ENCODE results near the gene SAPCD1. TPM values are rescaled to one million over a fixed set of nuclear protein-coding genes. Genes with fewer than 3 reads are reported as not detected.
"Not testable (repeated sequence)": the region's sequence is repeated elsewhere in the genome, so short reads cannot be mapped to it uniquely, and the experiment has no call there.

SAPCD1 gene
- total and polyA plus RNA-seq, 2 donors: 0.90 to 1.3 TPM

- Histone ChIP-seq H3K4me3 (ENCODE audit: low read depth, low read length) (no peak overlapping the region), H3K27ac (ENCODE audit: low read depth) (no peak overlapping the region), H3K36me3 (ENCODE audit: insufficient read depth) (no peaks in the 10 kb centered on the region), H3K4me1 (ENCODE audit: insufficient read depth) (no peaks in the 10 kb centered on the region)
- no peak for DNase-seq (ENCODE audit: extremely low spot score)
- 62% methylated on average over 5 of the region's 5 CpGs for WGBS
Observed at GRCh38 chr6:31797588-31797987, 35.1 kb downstream of the SAPCD1 start.

DNA sequence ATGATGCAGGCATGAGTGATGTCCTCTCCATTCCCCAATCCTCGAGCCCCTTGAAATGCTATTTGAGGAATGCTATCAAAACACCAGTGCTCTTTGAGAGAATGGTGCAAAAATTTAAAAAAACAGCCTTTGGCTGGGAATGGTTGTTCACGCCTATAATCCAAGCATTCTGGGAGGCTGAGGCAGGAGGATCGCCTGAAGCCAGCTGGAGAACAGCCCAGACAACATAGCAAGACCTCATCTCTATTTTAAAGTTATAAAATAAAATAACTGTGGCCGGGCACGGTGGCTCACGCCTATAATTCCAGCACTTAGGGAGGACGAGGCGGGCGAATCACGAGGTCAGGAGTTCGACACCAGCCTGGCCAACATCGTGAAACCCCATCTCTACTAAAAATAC lies 37.3 kb downstream of the SAPCD1 start:
- no peak for DNase-seq (ENCODE audit: extremely low spot score)
- Histone ChIP-seq H3K4me3 (ENCODE audit: low read depth, low read length) (no peak overlapping the region), H3K27ac (ENCODE audit: low read depth) (no peak overlapping the region), H3K4me1 (ENCODE audit: insufficient read depth) (no peaks in the 10 kb centered on the region), H3K36me3 (ENCODE audit: insufficient read depth) (no peaks in the 10 kb centered on the region)
- 75% methylated on average over 12 of the region's 12 CpGs for whole genome bisulfite sequencing

DNA sequence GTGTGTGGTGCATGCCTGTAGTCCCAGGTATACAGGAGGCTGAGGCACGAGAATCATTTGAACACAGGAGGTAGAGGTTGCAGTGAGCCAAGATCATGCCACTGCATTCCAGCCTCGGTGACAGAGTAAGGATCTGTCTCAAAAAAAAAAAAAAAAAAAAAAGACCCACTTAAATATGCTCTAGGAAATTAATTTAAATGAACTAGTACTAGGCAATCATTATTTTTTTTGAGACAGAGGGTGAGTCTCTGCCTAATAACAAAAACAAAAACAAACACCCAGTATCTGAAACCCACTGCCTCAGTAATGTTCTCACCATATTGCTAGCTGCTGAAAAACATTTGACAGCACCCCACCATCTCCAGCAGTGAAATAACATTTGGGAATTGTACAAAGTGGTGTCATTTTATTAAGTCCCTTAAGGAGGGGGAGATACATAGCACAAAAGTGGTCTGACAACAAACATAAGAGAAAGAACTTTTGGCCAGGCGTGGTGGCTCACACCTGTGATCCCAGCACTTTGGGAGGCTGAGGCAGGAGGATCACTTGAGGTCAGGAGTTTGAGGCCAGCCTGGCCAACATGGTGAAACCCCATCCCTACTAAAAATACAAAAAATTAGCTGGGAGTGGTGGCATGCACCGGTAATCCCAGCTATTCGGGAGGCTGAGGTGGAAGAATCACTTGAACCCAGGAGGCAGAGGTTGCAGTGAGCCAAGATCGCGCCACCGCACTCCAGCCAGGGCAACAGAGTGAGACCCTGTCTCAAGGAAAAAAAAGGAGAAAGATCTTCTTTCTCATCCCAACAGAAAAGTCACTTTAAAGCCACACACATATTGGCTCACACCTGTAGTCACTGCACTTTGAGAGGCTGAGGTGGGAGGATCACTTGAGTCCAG lies 38.8 kb downstream of the SAPCD1 start:
- H3K36me3 ChIP-seq (ENCODE audit: insufficient read depth); DNase-seq (ENCODE audit: extremely low spot score); H3K27ac ChIP-seq (ENCODE audit: low read depth); H3K4me1 ChIP-seq (ENCODE audit: insufficient read depth); H3K4me3 ChIP-seq (ENCODE audit: low read depth, low read length): not testable (repeated sequence)
- 96% methylated on average over 8 of the region's 8 CpGs for WGBS

- peak overlapping the region; percentile 50 for H3K4me3 ChIP-seq (ENCODE audit: low read depth, low read length)
- H3K36me3 ChIP-seq (ENCODE audit: insufficient read depth): no peaks in the 10 kb centered on the region
- no peak for DNase-seq (ENCODE audit: extremely low spot score)
- no peaks in the 10 kb centered on the region for H3K4me1 ChIP-seq (ENCODE audit: insufficient read depth)
- H3K27ac ChIP-seq (ENCODE audit: low read depth): peak overlapping the region; percentile 84
- 15% methylated on average over 7 of the region's 7 CpGs for WGBS
Observed at GRCh38 chr6:31805939-31806469, 43.5 kb downstream of the SAPCD1 start.

GRCh38 chr6:31806470-31807272 lies 44.2 kb downstream of the SAPCD1 start, which contains the start of gene LSM2:
TSS of gene LSM2 (minus strand) at chr6:31806966. CDS start at chr6:31806757, 209 bp downstream.
- H3K4me3 ChIP-seq (ENCODE audit: low read depth, low read length): peak within 1 kb of the TSS; percentile 50
- H3K36me3 ChIP-seq (ENCODE audit: insufficient read depth): no peaks in the 10 kb centered on the region
- under 1% methylated on average over 51 of the region's 51 CpGs for WGBS
- DNase-seq (ENCODE audit: extremely low spot score): peak; percentile 93
- peak within 1 kb of the TSS; percentile 84 for H3K27ac ChIP-seq (ENCODE audit: low read depth)
- H3K4me1 ChIP-seq (ENCODE audit: insufficient read depth): no peaks in the 10 kb centered on the region

DNA sequence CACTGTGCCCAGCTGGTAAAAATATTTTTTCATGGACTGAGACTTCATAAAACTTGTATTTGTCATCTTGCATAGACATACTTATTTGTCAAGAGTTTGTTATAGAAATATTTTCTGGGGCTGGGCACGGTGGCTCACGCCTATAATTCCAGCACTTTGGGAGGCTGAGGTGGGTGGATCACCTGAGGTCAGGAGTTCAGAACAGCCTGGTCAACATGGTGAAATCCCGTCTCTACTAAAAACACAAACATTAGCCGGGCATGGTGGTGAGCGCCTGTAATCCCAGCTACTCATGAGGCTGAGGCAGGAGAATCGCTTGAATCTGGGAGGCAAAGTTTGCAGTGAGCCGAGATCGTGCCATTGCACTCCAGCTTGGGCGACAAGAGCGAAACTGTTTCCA lies 46.1 kb downstream of the SAPCD1 start:
- H3K4me1 ChIP-seq (ENCODE audit: insufficient read depth); H3K27ac ChIP-seq (ENCODE audit: low read depth); H3K4me3 ChIP-seq (ENCODE audit: low read depth, low read length); H3K36me3 ChIP-seq (ENCODE audit: insufficient read depth); DNase-seq (ENCODE audit: extremely low spot score): not testable (repeated sequence)
- WGBS: 88% methylated on average over 10 of the region's 10 CpGs

DNA sequence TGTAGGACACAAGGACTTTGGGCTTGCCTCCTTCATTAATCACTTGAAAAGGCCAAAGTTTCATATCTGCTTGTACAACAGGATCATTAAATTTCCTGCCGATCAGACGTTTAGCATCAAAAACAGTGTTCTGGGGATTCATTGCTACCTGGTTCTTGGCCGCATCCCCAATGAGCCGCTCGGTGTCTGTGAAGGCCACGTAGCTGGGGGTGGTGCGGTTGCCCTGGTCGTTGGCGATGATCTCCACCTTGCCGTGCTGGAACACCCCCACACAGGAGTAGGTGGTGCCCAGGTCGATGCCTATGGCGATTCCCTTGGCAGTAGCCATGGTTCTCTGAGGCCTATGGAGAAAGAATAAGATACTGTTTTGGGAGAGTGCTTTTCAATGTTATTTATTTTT lies 49.2 kb downstream of the SAPCD1 start:
- Histone ChIP-seq H3K4me3 (ENCODE audit: low read depth, low read length) (no peak overlapping the region), H3K36me3 (ENCODE audit: insufficient read depth) (no peaks in the 10 kb centered on the region), H3K27ac (ENCODE audit: low read depth) (no peak overlapping the region), H3K4me1 (ENCODE audit: insufficient read depth) (no peaks in the 10 kb centered on the region)
- DNase-seq (ENCODE audit: extremely low spot score): no peak
- 93% methylated on average over 12 of the region's 12 CpGs for WGBS

- Histone ChIP-seq H3K4me3 (ENCODE audit: low read depth, low read length) (no peak overlapping the region), H3K36me3 (ENCODE audit: insufficient read depth) (no peaks in the 10 kb centered on the region), H3K4me1 (ENCODE audit: insufficient read depth) (no peaks in the 10 kb centered on the region), H3K27ac (ENCODE audit: low read depth) (peak overlapping the region; percentile 93)
- no peak for DNase-seq (ENCODE audit: extremely low spot score)
- WGBS: 90% methylated on average over 7 of the region's 7 CpGs
Observed at GRCh38 chr6:31813465-31813849, 51.0 kb downstream of the SAPCD1 start.

Small RNA genes lying within 50 kb of the gene (small RNA-seq; reads per million reads assigned to genes)
- gene LY6G6D (not detected), gene MSH5-SAPCD1 (not detected), gene RF00019 (not detected), gene RNU6-850P (not detected), gene SAPCD1 (not detected)

Other genes with a start within 250 kb of the SAPCD1 start
Only the 30 nearest of the 42 such genes appear.
- 4.2 TPM for gene LST1, start 176.4 kb upstream of the SAPCD1 start, total RNA-seq
- gene LST1, start 176.4 kb upstream of the SAPCD1 start, polyA plus RNA-seq: 10.6 TPM
- not detected for gene NCR3, start 169.7 kb upstream of the SAPCD1 start, total RNA-seq
- gene NCR3, start 169.7 kb upstream of the SAPCD1 start, polyA plus RNA-seq: 0.20 TPM
- gene AIF1, start 147.4 kb upstream of the SAPCD1 start, total RNA-seq: 42.6 TPM
- gene AIF1, start 147.4 kb upstream of the SAPCD1 start, polyA plus RNA-seq: 41.7 TPM
- 53.7 TPM for gene PRRC2A, start 141.9 kb upstream of the SAPCD1 start, total RNA-seq
- gene PRRC2A, start 141.9 kb upstream of the SAPCD1 start, polyA plus RNA-seq: 115 TPM
- gene BAG6, start 110.0 kb upstream of the SAPCD1 start, total RNA-seq: 73.8 TPM
- 193 TPM for gene BAG6, start 110.0 kb upstream of the SAPCD1 start, polyA plus RNA-seq
- gene APOM, start 106.8 kb upstream of the SAPCD1 start, total RNA-seq: 0.69 TPM
- gene APOM, start 106.8 kb upstream of the SAPCD1 start, polyA plus RNA-seq: 3.6 TPM
- 17.6 TPM for gene C6orf47, start 101.9 kb upstream of the SAPCD1 start, total RNA-seq
- gene C6orf47, start 101.9 kb upstream of the SAPCD1 start, polyA plus RNA-seq: 29.7 TPM
- 10.0 TPM for gene GPANK1, start 97.7 kb upstream of the SAPCD1 start, total RNA-seq
- 20.9 TPM for gene GPANK1, start 97.7 kb upstream of the SAPCD1 start, polyA plus RNA-seq
- gene CSNK2B, start 96.6 kb upstream of the SAPCD1 start, total RNA-seq: 44.3 TPM
- 151 TPM for gene CSNK2B, start 96.6 kb upstream of the SAPCD1 start, polyA plus RNA-seq
- 6.0 TPM for gene LY6G5B, start 92.7 kb upstream of the SAPCD1 start, total RNA-seq
- 7.2 TPM for gene LY6G5B, start 92.7 kb upstream of the SAPCD1 start, polyA plus RNA-seq
- 0.37 TPM for gene LY6G5C, start 81.6 kb upstream of the SAPCD1 start, total RNA-seq
- 4.0 TPM for gene LY6G5C, start 81.6 kb upstream of the SAPCD1 start, polyA plus RNA-seq
- gene ABHD16A, start 59.3 kb upstream of the SAPCD1 start, total RNA-seq: 42.6 TPM
- 56.4 TPM for gene ABHD16A, start 59.3 kb upstream of the SAPCD1 start, polyA plus RNA-seq
- gene LY6G6F, start 55.8 kb upstream of the SAPCD1 start, total RNA-seq: not detected
- gene LY6G6F, start 55.8 kb upstream of the SAPCD1 start, polyA plus RNA-seq: not detected
- gene LY6G6D, start 47.3 kb upstream of the SAPCD1 start, total RNA-seq: 3.1 TPM
- 1.7 TPM for gene LY6G6D, start 47.3 kb upstream of the SAPCD1 start, polyA plus RNA-seq
- gene LY6G6C, start 40.9 kb upstream of the SAPCD1 start, total RNA-seq: not detected
- gene LY6G6C, start 40.9 kb upstream of the SAPCD1 start, polyA plus RNA-seq: not detected
- 0.32 TPM for gene MPIG6B, start 39.3 kb upstream of the SAPCD1 start, total RNA-seq
- 0.62 TPM for gene MPIG6B, start 39.3 kb upstream of the SAPCD1 start, polyA plus RNA-seq
- gene DDAH2, start 33.4 kb upstream of the SAPCD1 start, total RNA-seq: 81.6 TPM
- 115 TPM for gene DDAH2, start 33.4 kb upstream of the SAPCD1 start, polyA plus RNA-seq
- gene CLIC1, start 26.1 kb upstream of the SAPCD1 start, total RNA-seq: 200 TPM
- gene CLIC1, start 26.1 kb upstream of the SAPCD1 start, polyA plus RNA-seq: 303 TPM
- 14.8 TPM for gene MSH5, start 22.7 kb upstream of the SAPCD1 start, total RNA-seq
- 2.9 TPM for gene MSH5, start 22.7 kb upstream of the SAPCD1 start, polyA plus RNA-seq
- gene VWA7, start 14.7 kb downstream of the SAPCD1 start, total RNA-seq: 0.42 TPM
- 0.39 TPM for gene VWA7, start 14.7 kb downstream of the SAPCD1 start, polyA plus RNA-seq
- 16.7 TPM for gene VARS1, start 33.1 kb downstream of the SAPCD1 start, total RNA-seq
- gene VARS1, start 33.1 kb downstream of the SAPCD1 start, polyA plus RNA-seq: 34.4 TPM
- gene LSM2, start 44.3 kb downstream of the SAPCD1 start, total RNA-seq: 22.5 TPM
- 69.4 TPM for gene LSM2, start 44.3 kb downstream of the SAPCD1 start, polyA plus RNA-seq
- gene HSPA1L, start 52.6 kb downstream of the SAPCD1 start, total RNA-seq: 2.5 TPM
- gene HSPA1L, start 52.6 kb downstream of the SAPCD1 start, polyA plus RNA-seq: 2.9 TPM
- 152 TPM for gene HSPA1A, start 52.9 kb downstream of the SAPCD1 start, total RNA-seq
- gene HSPA1A, start 52.9 kb downstream of the SAPCD1 start, polyA plus RNA-seq: 374 TPM
- 137 TPM for gene HSPA1B, start 65.1 kb downstream of the SAPCD1 start, total RNA-seq
- gene HSPA1B, start 65.1 kb downstream of the SAPCD1 start, polyA plus RNA-seq: 269 TPM
- gene NEU1, start 100.2 kb downstream of the SAPCD1 start, total RNA-seq: 18.4 TPM
- 52.1 TPM for gene NEU1, start 100.2 kb downstream of the SAPCD1 start, polyA plus RNA-seq
- 3.3 TPM for gene SLC44A4, start 116.3 kb downstream of the SAPCD1 start, total RNA-seq
- gene SLC44A4, start 116.3 kb downstream of the SAPCD1 start, polyA plus RNA-seq: 4.2 TPM
- 33.1 TPM for gene EHMT2, start 135.0 kb downstream of the SAPCD1 start, total RNA-seq
- 45.5 TPM for gene EHMT2, start 135.0 kb downstream of the SAPCD1 start, polyA plus RNA-seq
- gene ZBTB12, start 139.4 kb downstream of the SAPCD1 start, total RNA-seq: 4.8 TPM
- 10.1 TPM for gene ZBTB12, start 139.4 kb downstream of the SAPCD1 start, polyA plus RNA-seq
- gene C2, start 165.1 kb downstream of the SAPCD1 start, total RNA-seq: 4.0 TPM
- gene C2, start 165.1 kb downstream of the SAPCD1 start, polyA plus RNA-seq: 10.0 TPM

Data from urinary bladder (tissue), 4 donors.